ENCODE data around the gene TNRC6C.

GRCh38 chr17:78144736-78145641 is 186.5 kb downstream of the TNRC6C start:
- TF ChIP-seq RARB (CRISPR knock-in tag; IDR thresholded peaks at IDR 0.05) (no peak), CREB5 (CRISPR knock-in tag; IDR thresholded peaks at IDR 0.05; ENCODE audit: low read depth) (no peak), PATZ1 (CRISPR knock-in tag; IDR thresholded peaks at IDR 0.05; ENCODE audit: borderline replicate concordance) (no peak), OSR1 (CRISPR knock-in tag; IDR thresholded peaks at IDR 0.05) (no peak), ZNF70 (CRISPR knock-in tag; IDR thresholded peaks at IDR 0.05) (no peak), SNAI2 (CRISPR knock-in tag; IDR thresholded peaks at IDR 0.05) (no peak), TOX (CRISPR knock-in tag; IDR thresholded peaks at IDR 0.05; ENCODE audit: borderline replicate concordance) (no peak), TCF4 (CRISPR knock-in tag; IDR thresholded peaks at IDR 0.05; ENCODE audit: borderline replicate concordance) (no peak), ZNF565 (CRISPR knock-in tag; conservative IDR thresholded peaks at IDR 0.05; ENCODE audit: low read depth) (no peak), ARNTL (CRISPR knock-in tag; IDR thresholded peaks at IDR 0.05; ENCODE audit: borderline replicate concordance, low read depth) (no peak), CSRNP3 (CRISPR knock-in tag; IDR thresholded peaks at IDR 0.05) (no peak), POU6F1 (CRISPR knock-in tag; IDR thresholded peaks at IDR 0.05; ENCODE audit: borderline replicate concordance, low read depth) (no peak), CSDC2 (CRISPR knock-in tag; IDR thresholded peaks at IDR 0.05) (no peak)

Measured in SK-N-SH treated with all-trans-retinoic acid at 6 μM for 48 hours (cell line).